HEK293T (cell line): ENCODE data around the gene HJV.
"Not testable (repeated sequence)": the region's sequence is repeated elsewhere in the genome, so short reads cannot be mapped to it uniquely, and the experiment has no call there.

Source experiments
- ELF4 ChIP-seq: fragments of 450-650 bp; IDR thresholded peaks from 2 replicates; pipeline ENCODE4 v1.6.1; 2017; ENCODE audit warnings: antibody characterized with exemption
- FOXK2 ChIP-seq: fragments of 450-650 bp; IDR thresholded peaks from 2 replicates; pipeline ENCODE4 v1.6.1; 2016; ENCODE audit warnings: mild to moderate bottlenecking
- FOXM1 ChIP-seq: fragments of 450-650 bp; IDR thresholded peaks from 2 replicates; pipeline ENCODE4 v1.6.1; 2017; ENCODE audit warnings: mild to moderate bottlenecking, borderline replicate concordance

DNA sequence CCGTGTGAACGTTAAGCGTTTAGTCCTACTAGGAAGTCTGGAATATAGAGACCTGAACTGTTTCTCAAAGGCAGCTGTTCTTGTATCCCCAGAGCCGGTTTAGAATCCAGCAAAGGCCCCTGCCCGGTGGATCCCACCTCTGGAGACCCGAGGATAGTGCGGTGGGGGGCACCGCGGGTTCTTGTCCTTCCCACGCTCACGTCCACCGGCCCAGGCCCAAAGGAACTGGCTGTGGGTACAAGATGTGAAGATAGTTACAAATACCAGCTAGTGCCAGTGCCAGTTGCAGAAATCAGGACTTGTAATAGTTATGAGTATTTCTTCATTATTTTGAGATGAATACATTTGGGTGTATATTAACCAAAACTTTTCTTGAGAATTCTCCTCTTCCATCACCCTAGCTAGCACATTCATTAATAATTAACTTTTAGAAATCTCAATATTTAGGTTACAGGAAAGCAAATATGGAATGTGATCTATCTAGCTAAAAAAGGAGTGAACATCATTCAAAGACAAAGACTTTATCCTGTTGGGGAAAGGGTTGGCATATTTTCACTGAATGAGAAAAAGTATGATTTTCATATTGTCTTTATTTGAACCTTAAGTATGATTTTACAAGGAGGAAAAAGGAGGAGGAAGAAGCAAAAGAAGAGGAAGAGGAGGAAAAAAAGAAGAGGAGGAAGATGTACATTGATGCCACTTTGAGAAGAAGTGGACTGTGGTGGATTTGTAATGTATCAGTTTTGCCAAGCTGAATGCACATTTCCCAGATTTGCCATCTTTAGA, 28.5 kb upstream of the HJV start:
- not testable (repeated sequence) for TF ChIP-seq ELF4, FOXM1, FOXK2
